Osteoblast (primary cell): ENCODE data around the gene KIF2A. TPM values are rescaled to one million over a fixed set of nuclear protein-coding genes. Genes with fewer than 3 reads are reported as not detected.

Experiments
- DNase-seq: peaks from one replicate; pipeline ENCODE4 v3.0.0; 2011; ENCODE audit warnings: low spot score, mixed read lengths; ENCODE audit not compliant: insufficient read length; ENCODE audit errors: missing footprints
- H2AFZ ChIP-seq: 2 replicates; pipeline ENCODE4 v1.6.0; 2011; ENCODE audit warnings: mild to moderate bottlenecking, low read length
- H3K27ac ChIP-seq: 2 replicates; pipeline ENCODE4 v1.5.1; 2011; ENCODE audit warnings: mild to moderate bottlenecking, low read depth, low read length, moderate library complexity
- H3K27me3 ChIP-seq: 2 replicates; pipeline ENCODE4 v1.6.0; 2012; ENCODE audit warnings: mild to moderate bottlenecking, control low read depth, inconsistent platforms, low read length, moderate library complexity; ENCODE audit not compliant: insufficient read depth
- H3K36me3 ChIP-seq: 2 replicates; pipeline ENCODE4 v1.5.1; 2011; ENCODE audit warnings: mild to moderate bottlenecking, low read length, control low read depth, moderate library complexity; ENCODE audit not compliant: insufficient read depth
- H3K4me1 ChIP-seq: 2 replicates; pipeline ENCODE4 v1.5.1; 2011; ENCODE audit warnings: mild to moderate bottlenecking, low read length, control low read depth, moderate library complexity; ENCODE audit not compliant: insufficient read depth
- H3K4me2 ChIP-seq: 2 replicates; pipeline ENCODE4 v1.6.0; 2011; ENCODE audit warnings: mild to moderate bottlenecking, low read length; ENCODE audit not compliant: insufficient read depth
- H3K4me3 ChIP-seq: fragments of 200-600 bp; sonication (generic); 3 replicates; pipeline ENCODE4 v1.5.1; 2012; ENCODE audit warnings: mild to moderate bottlenecking, low read length, inconsistent platforms; ENCODE audit not compliant: insufficient read depth
- H3K79me2 ChIP-seq: 2 replicates; pipeline ENCODE4 v1.6.0; 2012; ENCODE audit warnings: mild to moderate bottlenecking, low read length, control low read depth, inconsistent platforms; ENCODE audit not compliant: insufficient read depth
- H3K9me3 ChIP-seq: 2 replicates; pipeline ENCODE4 v1.5.1; 2011; ENCODE audit warnings: low read depth, low read length, control low read depth
- H4K20me1 ChIP-seq: 2 replicates; pipeline ENCODE4 v1.6.0; 2012; ENCODE audit warnings: mild to moderate bottlenecking, low read length, control low read depth; ENCODE audit not compliant: insufficient read depth
- CTCF ChIP-seq: IDR thresholded peaks from 2 replicates; pipeline ENCODE4 v1.5.1; 2011; ENCODE audit warnings: mild to moderate bottlenecking, low read depth, low read length, moderate library complexity; ENCODE audit errors: extremely low read depth
- total RNA-seq: library from RNA; depleted of rRNA; stranded (reverse); fragments of >200 nt; gene quantifications from 2 replicates; pipeline ENCODE4 v1.2.3, GENCODE V29; 2012

KIF2A gene
- total RNA-seq, 1 donor = 52.8 TPM

- Histone ChIP-seq H3K4me1 (no peaks in the 10 kb centered on the region), H3K27me3 (no peaks in the 10 kb centered on the region)
- TF ChIP-seq CTCF = no peak
Measured at GRCh38 chr5:62296998-62297397, 9.0 kb upstream of the KIF2A start.

GRCh38 chr5:62298118-62298517 lies 7.9 kb upstream of the KIF2A start:
- H3K4me3 ChIP-seq = no peak overlapping the region
- no peak overlapping the region for H3K4me2 ChIP-seq
- TF ChIP-seq CTCF = no peak

More at GRCh38 chr5:62296998-62297397, 9.0 kb upstream of the KIF2A start:
- Histone ChIP-seq H4K20me1 (no peaks in the 10 kb centered on the region), H3K4me2 (no peak overlapping the region), H3K27ac (no peak overlapping the region), H3K79me2 (no peaks in the 10 kb centered on the region), H3K9me3 (no peaks in the 10 kb centered on the region), H3K4me3 (no peak overlapping the region), H2AFZ (no peak overlapping the region), H3K36me3 (no peaks in the 10 kb centered on the region)
- DNase-seq = no peak

GRCh38 chr5:62299101-62299500 lies 6.9 kb upstream of the KIF2A start:
- H3K27me3 ChIP-seq = no peaks in the 10 kb centered on the region
- H3K4me1 ChIP-seq = no peaks in the 10 kb centered on the region
- no peaks in the 10 kb centered on the region for H4K20me1 ChIP-seq
- no peaks in the 10 kb centered on the region for H3K9me3 ChIP-seq
- H3K79me2 ChIP-seq = no peaks in the 10 kb centered on the region
- no peaks in the 10 kb centered on the region for H3K36me3 ChIP-seq
- DNase-seq = no peak
- H3K4me3 ChIP-seq = no peak overlapping the region
- H3K27ac ChIP-seq = no peak overlapping the region
- TF ChIP-seq CTCF = no peak
- no peak overlapping the region for H2AFZ ChIP-seq
- no peak overlapping the region for H3K4me2 ChIP-seq

More at GRCh38 chr5:62298118-62298517, 7.9 kb upstream of the KIF2A start:
- Histone ChIP-seq H4K20me1 (no peaks in the 10 kb centered on the region), H3K9me3 (no peaks in the 10 kb centered on the region), H3K4me1 (no peaks in the 10 kb centered on the region), H3K27me3 (no peaks in the 10 kb centered on the region), H3K79me2 (no peaks in the 10 kb centered on the region), H2AFZ (no peak overlapping the region), H3K27ac (no peak overlapping the region), H3K36me3 (no peaks in the 10 kb centered on the region)
- no peak for DNase-seq

- Histone ChIP-seq H3K36me3 (no peaks in the 10 kb centered on the region), H3K27ac (no peak overlapping the region), H2AFZ (no peak overlapping the region), H3K9me3 (no peaks in the 10 kb centered on the region), H4K20me1 (no peaks in the 10 kb centered on the region), H3K27me3 (no peaks in the 10 kb centered on the region), H3K4me3 (no peak overlapping the region), H3K4me2 (no peak overlapping the region), H3K4me1 (no peaks in the 10 kb centered on the region), H3K79me2 (no peaks in the 10 kb centered on the region)
- no peak for DNase-seq
- no peak for TF ChIP-seq CTCF
Measured at GRCh38 chr5:62299600-62299999, 6.4 kb upstream of the KIF2A start.
